ENCODE measurements around the gene GJA3. TPM values are rescaled to one million over a fixed set of nuclear protein-coding genes. Genes with fewer than 3 reads are reported as not detected.

GJA3 gene
- total and polyA plus RNA-seq, 2 of the 8 experiments (the other 6 are each of a cell fraction or from before 2014, with no cell fraction given): 0.12 to 0.60 TPM

DNA sequence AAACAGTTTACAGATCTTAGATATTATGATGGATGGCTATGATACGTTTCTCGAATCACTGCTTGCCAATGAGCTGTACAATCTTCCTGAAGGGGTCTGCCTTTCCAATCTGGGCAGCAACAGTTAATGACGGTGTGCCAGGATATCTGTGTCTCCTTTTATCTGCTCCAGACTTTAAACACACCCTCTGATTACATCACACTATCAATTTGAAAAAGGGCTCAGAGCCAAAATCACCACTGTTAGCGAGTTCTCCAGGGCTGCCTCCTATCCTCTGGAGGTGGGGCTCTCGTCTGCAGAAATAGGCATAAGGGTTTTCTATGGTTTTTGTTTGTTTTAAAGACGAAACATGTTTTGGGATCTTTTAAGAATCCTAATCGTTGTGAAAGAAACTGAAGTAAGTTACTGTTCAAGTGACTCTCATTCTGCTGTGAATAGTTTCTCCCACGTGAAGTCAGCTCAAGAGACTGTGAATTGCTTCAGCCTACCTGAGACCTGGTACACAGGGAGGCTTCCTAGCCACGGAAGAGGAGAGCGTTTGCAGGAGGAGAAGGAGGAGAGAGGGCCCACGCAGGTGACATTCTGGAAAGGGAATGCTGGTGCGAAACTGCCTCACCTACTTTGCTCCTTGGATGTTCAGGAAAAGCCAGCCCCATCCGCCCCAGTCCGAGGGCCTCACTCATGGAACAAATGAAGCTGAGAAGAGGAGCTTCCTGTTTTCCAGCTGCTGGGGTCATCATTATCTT, 15.2 kb upstream of the GJA3 start:
- Histone ChIP-seq H3K79me1 (ENCODE audit: low read depth, low read length) (no peaks in the 10 kb centered on the region), H3K4me1 (replicated peaks in 1 of 4; ENCODE audit: control insufficient read depth in 3 of 4, insufficient read depth in 4 of 4, low read length in 3 of 4) (peaks cover 0 to 7% (median 0%) of the 10 kb centered on the region in 4 experiments; a peak in 1 of 7 replicates), H4K5ac (ENCODE audit: insufficient read length, low read depth, low read length) (no peak overlapping the region), H2BK12ac (ENCODE audit: low read depth, low read length) (no peak overlapping the region), H3K27me3 (replicated peaks in 1 of 4; ENCODE audit: control insufficient read depth in 3 of 4, extremely low read depth in 1 of 4, insufficient read depth in 3 of 4, low read length in 3 of 4) (peaks cover 0 to 3% (median 0%) of the 10 kb centered on the region in 4 experiments; a peak in 1 of 7 replicates), H3K18ac (ENCODE audit: extremely low read depth, low read length) (no peak overlapping the region), H4K20me1 (replicated peaks in 1 of 2; ENCODE audit: control insufficient read depth in 1 of 2, insufficient read depth in 2 of 2, low read length in 2 of 2) (no peaks in the 10 kb centered on the region), H3K4ac (replicated peaks; ENCODE audit: insufficient read length, low read depth, low read length) (no peak overlapping the region), H3K36me3 (ENCODE audit: control insufficient read depth in 2 of 4, insufficient read depth in 4 of 4, low read length in 3 of 4) (no peaks in the 10 kb centered on the region), H3K56ac (replicated peaks; ENCODE audit: insufficient read length, low read depth, low read length) (no peak overlapping the region), H4K91ac (replicated peaks; ENCODE audit: insufficient read length, low read length) (no peak overlapping the region), H3K4me2 (ENCODE audit: insufficient read depth in 1 of 2, low read depth in 2 of 2, low read length in 2 of 2) (no peak overlapping the region), H2BK20ac (ENCODE audit: low read length) (no peak overlapping the region), H3K23ac (ENCODE audit: insufficient read length) (no peak overlapping the region), H3K79me2 (ENCODE audit: control insufficient read depth in 1 of 2, insufficient read depth in 2 of 2, low read length in 2 of 2) (no peaks in the 10 kb centered on the region), H3K9ac (replicated peaks in 1 of 4; ENCODE audit: extremely low read depth in 1 of 4, low read depth in 3 of 4, low read length in 3 of 4) (no peak overlapping the region), H3K9me3 (ENCODE audit: insufficient read depth in 2 of 2, low read depth in 1 of 2, low read length in 1 of 2) (no peaks in the 10 kb centered on the region), H3K4me3 (ENCODE audit: extremely low read depth in 1 of 4, insufficient read depth in 2 of 4, low read depth in 3 of 4, low read length in 4 of 4) (no peak overlapping the region), H2BK15ac (ENCODE audit: low read length) (no peak overlapping the region), H4K8ac (ENCODE audit: extremely low read depth, insufficient read depth, low read length) (no peak overlapping the region), H2BK5ac (ENCODE audit: low read depth, low read length) (no peak overlapping the region), H2AFZ (ENCODE audit: low read length) (no peak overlapping the region), H2AK5ac (ENCODE audit: low read depth, low read length) (no peak overlapping the region), H2BK120ac (replicated peaks; ENCODE audit: low read depth, low read length) (no peak overlapping the region), H3K27ac (ENCODE audit: low read depth, low read length) (no peak overlapping the region), H3K23me2 (ENCODE audit: low read depth, low read length) (no peaks in the 10 kb centered on the region), H3K14ac (ENCODE audit: insufficient read length) (no peak overlapping the region)
- ChIA-PET CTCF (ENCODE audit: partially characterized antibody) (interaction anchor here (1.4 to 1.5 kb wide), 2 partner anchors 9 to 317 kb away, joined by 3 to 5 read pairs; no protein-coding TSS in a partner anchor), POLR2A (ENCODE audit: partially characterized antibody) (interaction anchor here (0.6 kb wide), 1 partner anchor 828 kb away, joined by 4 read pairs; no protein-coding TSS in a partner anchor)
- FAIRE-seq (no peak), DNase-seq (ENCODE audit: low read depth in 1 of 2, low spot score in 2 of 2) (no peak)
- 83% methylated on average over 14 of the region's 14 CpGs; no CpG with 5 or more reads in 1 of the 2 experiments for WGBS, 2 experiments (ENCODE audit: extremely low coverage in 1 of 2, insufficient coverage in 1 of 2, insufficient read length in 1 of 2, insufficient replicate concordance in 2 of 2, low coverage in 1 of 2, low lambda C conversion rate in 2 of 2, missing lambda C conversion rate in 1 of 2)
- no peak for TF ChIP-seq RXRA (IDR thresholded peaks at IDR 0.05; ENCODE audit: insufficient read depth, low read depth, low read length)
- TF ChIP-seq RBBP5 (IDR thresholded peaks at IDR 0.05; ENCODE audit: borderline replicate concordance, low read depth, low read length): no peak
- TF ChIP-seq CHD2 (IDR thresholded peaks at IDR 0.05; ENCODE audit: low read length): no peak
- no peak for TF ChIP-seq JUN (IDR thresholded peaks at IDR 0.05; ENCODE audit: low read depth, low read length)
- no peak for TF ChIP-seq ASH2L (IDR thresholded peaks at IDR 0.05; ENCODE audit: low read length)
- TF ChIP-seq SUZ12 (IDR thresholded peaks at IDR 0.05; ENCODE audit: low read length): no peak
- no peak for TF ChIP-seq EGR1 (IDR thresholded peaks at IDR 0.05; ENCODE audit: borderline replicate concordance, low read depth, low read length)
- no peak for TF ChIP-seq SP2 (IDR thresholded peaks at IDR 0.05; ENCODE audit: low read length)
- TF ChIP-seq MAFK (IDR thresholded peaks at IDR 0.05; ENCODE audit: low read depth, low read length): no peak
- no peak for TF ChIP-seq SIRT6 (IDR thresholded peaks at IDR 0.05; ENCODE audit: low read length)
- no peak for TF ChIP-seq TAF1 (IDR thresholded peaks at IDR 0.05; ENCODE audit: low read depth, low read length)
